ENCODE results near the gene UBE2D2. TPM values are rescaled to one million over a fixed set of nuclear protein-coding genes. Genes with fewer than 3 reads are reported as not detected.
A peak's percentile ranks its signal among the peaks of the same experiment; 100 is the strongest.

Gene UBE2D2
- total RNA-seq, 4 donors from 2014 or later = 98.5 to 199 (median 131) TPM

DNA sequence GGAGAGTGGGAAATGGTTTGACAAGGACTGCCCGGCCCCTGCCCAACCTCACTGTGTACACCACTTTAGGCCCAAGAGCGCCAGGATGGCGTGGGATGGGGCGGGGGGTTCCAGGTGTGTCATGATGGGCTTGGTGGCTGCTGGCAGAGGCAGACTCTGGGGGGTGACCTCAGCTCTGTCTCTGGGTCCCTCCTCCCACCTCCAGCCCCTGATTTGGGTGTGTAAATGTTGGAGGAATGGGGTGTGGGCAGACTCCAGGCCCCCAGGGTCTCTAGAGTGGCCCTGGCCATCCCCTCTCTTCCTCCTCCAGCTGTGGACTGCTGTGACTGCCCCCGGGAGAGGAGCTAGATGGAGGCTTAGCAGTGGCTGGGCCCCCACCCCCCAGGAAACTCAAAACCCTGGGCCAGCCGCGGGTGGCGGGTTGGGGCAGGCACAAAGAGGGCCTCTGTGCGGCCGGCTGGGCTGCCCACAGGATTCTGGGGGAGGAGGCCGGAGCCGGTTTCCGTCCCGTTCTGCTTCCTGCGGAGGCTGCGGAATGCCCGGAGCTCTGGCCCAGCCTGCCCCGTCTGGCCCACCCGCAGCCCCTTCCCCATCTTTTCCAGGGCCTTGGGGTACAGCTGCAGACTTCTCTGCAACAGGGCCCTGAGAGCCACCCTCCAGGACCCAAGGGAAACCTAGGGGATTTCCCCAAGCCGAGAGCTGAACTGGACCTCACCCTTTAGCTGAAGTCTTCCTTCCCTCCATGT is 110.1 kb downstream of the UBE2D2 start:
- DNase-seq (no peak), ATAC-seq (no peak)
- in situ Hi-C loops (cut with MboI; ENCODE audit: low sequenced_read_pairs in 4 of 4) (no loop called here), intact Hi-C loops (cut with DNase I; ENCODE audit: low total_unique reads) (no loop called here)
- no peaks in the 10 kb centered on the region for H3K9me3 ChIP-seq
- peaks cover 93 to 95% of the 10 kb centered on the region in 2 donors for H3K4me1 ChIP-seq
- peak overlapping the region; percentile 3 to 45 (median 16) for H3K4me3 ChIP-seq
- H3K36me3 ChIP-seq = no peaks in the 10 kb centered on the region
- TF ChIP-seq, protein P1, sequence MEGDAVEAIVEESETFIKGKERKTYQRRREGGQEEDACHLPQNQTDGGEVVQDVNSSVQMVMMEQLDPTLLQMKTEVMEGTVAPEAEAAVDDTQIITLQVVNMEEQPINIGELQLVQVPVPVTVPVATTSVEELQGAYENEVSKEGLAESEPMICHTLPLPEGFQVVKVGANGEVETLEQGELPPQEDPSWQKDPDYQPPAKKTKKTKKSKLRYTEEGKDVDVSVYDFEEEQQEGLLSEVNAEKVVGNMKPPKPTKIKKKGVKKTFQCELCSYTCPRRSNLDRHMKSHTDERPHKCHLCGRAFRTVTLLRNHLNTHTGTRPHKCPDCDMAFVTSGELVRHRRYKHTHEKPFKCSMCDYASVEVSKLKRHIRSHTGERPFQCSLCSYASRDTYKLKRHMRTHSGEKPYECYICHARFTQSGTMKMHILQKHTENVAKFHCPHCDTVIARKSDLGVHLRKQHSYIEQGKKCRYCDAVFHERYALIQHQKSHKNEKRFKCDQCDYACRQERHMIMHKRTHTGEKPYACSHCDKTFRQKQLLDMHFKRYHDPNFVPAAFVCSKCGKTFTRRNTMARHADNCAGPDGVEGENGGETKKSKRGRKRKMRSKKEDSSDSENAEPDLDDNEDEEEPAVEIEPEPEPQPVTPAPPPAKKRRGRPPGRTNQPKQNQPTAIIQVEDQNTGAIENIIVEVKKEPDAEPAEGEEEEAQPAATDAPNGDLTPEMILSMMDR (IDR thresholded peaks at IDR 0.05 in 4 of 5, conservative IDR thresholded peaks at IDR 0.05 in 1 of 5) = no peak
- no peak for TF ChIP-seq POLR2A (IDR thresholded peaks at IDR 0.05)
- H3K27me3 ChIP-seq = no peaks in the 10 kb centered on the region
- H3K27ac ChIP-seq = peak overlapping the region; percentile 97 to 99 (median 98)

DNA sequence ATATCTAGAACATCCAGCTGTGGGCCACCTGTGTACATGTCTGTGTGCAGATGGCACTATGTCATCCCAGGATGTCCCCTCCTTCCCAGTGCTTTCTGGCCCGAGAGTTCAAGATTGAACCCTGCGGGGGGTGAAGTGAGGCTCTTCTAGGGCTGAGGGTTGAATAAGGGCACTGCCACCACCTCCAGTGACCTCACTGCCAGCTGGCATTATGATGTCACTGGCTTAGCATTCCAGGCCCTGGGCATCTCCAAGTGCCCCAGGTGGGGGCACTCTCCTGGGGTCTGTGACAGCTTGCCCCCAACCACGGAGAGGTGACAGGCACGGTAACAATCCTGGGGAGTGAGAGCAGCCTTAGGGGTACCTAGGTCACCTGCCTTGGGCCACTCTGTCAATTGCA is 114.1 kb downstream of the UBE2D2 start:
- intact Hi-C loops (cut with DNase I; ENCODE audit: low total_unique reads) (no loop called here), in situ Hi-C loops (cut with MboI; ENCODE audit: low sequenced_read_pairs in 4 of 4) (no loop called here)
- no peak for ATAC-seq
- TF ChIP-seq, protein P1 (IDR thresholded peaks at IDR 0.05 in 4 of 5, conservative IDR thresholded peaks at IDR 0.05 in 1 of 5) = no peak
- TF ChIP-seq POLR2A (IDR thresholded peaks at IDR 0.05) = no peak
- no peaks in the 10 kb centered on the region for H3K27me3 ChIP-seq
- H3K9me3 ChIP-seq = no peaks in the 10 kb centered on the region
- H3K4me1 ChIP-seq = peaks cover 88 to 90% of the 10 kb centered on the region in 2 donors
- no peaks in the 10 kb centered on the region for H3K36me3 ChIP-seq
- peak in 1 of 2 donors; percentile 48 for DNase-seq
- H3K4me3 ChIP-seq = no peak overlapping the region
- peak overlapping the region; percentile 97 to 99 (median 98) for H3K27ac ChIP-seq

DNA sequence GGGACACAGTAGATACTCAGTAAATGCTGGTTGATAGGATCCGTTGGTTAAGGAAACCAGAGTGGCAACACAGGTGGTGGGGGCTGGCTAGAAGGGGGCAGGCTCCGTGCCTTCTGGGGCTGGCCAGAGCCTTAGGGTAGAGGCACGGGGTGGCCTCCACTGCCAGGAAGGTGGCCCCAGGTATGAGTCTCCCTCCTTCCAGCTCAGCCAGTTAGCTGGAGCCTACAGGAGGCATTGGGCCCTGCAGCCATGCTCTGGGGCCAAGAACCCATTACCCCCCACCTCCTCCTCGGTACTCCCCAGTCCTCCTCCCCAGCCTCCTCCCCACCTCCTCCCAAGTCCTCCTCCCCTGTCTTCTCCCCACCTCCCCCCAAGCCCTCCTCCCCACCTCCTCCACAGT is 114.7 kb downstream of the UBE2D2 start:
- Histone ChIP-seq H3K4me1 (peaks cover 82 to 84% of the 10 kb centered on the region in 2 donors), H3K4me3 (no peak overlapping the region), H3K27ac (peak overlapping the region; percentile 97 to 99 (median 98)), H3K36me3 (peaks cover 0 to 5% of the 10 kb centered on the region in 2 donors), H3K27me3 (no peaks in the 10 kb centered on the region), H3K9me3 (no peaks in the 10 kb centered on the region)
- TF ChIP-seq, protein P1 (IDR thresholded peaks at IDR 0.05 in 4 of 5, conservative IDR thresholded peaks at IDR 0.05 in 1 of 5) = no peak
- TF ChIP-seq POLR2A (IDR thresholded peaks at IDR 0.05) = no peak
- in situ Hi-C loops (cut with MboI; ENCODE audit: low sequenced_read_pairs in 4 of 4) (no loop called here), intact Hi-C loops (cut with DNase I; ENCODE audit: low total_unique reads) (no loop called here)
- DNase-seq = no peak
- ATAC-seq = no peak

DNA sequence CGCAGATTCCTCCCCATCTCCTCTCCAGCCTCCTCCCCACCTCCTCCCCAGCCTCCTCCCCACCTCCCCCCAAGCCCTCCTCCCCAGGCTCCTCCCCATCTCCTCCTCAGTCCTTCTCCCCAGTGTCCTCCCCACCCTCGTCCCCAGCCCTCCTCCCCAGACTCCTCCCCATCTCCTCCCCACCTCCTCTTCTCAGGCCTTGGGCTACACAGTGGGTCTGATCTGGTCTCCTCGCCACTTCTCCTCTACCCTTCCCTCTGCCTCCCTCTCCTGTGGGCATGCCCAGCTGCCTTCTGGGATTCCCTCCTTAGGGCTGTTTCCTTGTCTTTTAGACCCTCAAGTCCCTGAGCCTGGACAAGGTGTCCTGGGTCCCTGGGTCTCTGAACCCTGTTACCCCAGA is 115.3 kb downstream of the UBE2D2 start:
- peaks cover 76 to 80% of the 10 kb centered on the region in 2 donors for H3K4me1 ChIP-seq

More for the DNA sequence above, 115.3 kb downstream of the UBE2D2 start:
- Histone ChIP-seq H3K27me3 (no peaks in the 10 kb centered on the region), H3K27ac (peak overlapping the region; percentile 97 to 99 (median 98)), H3K36me3 (peaks cover 0 to 11% of the 10 kb centered on the region in 2 donors), H3K4me3 (peak overlapping the region in 1 of 4 donors; percentile 44), H3K9me3 (no peaks in the 10 kb centered on the region)
- in situ Hi-C loops (cut with MboI; ENCODE audit: low sequenced_read_pairs in 4 of 4) = no loop called here
- no peak for DNase-seq
- ATAC-seq = no peak
- TF ChIP-seq, protein P1 (IDR thresholded peaks at IDR 0.05 in 4 of 5, conservative IDR thresholded peaks at IDR 0.05 in 1 of 5) = no peak
- TF ChIP-seq POLR2A (IDR thresholded peaks at IDR 0.05) = no peak
- intact Hi-C loops (cut with DNase I; ENCODE audit: low total_unique reads) = no loop called here

Data from gastrocnemius medialis (tissue), 4 donors.